GM19023 (cell line): Measurements from ENCODE around the gene SBNO2.

Source experiments
- ATAC-seq: cut with Tn5 transposase; IDR thresholded peaks from one replicate; pipeline ENCODE4 v1.9.1; 2021; ENCODE audit warnings: mild to moderate bottlenecking, moderate library complexity; ENCODE audit not compliant: unreplicated experiment

SBNO2 gene

DNA sequence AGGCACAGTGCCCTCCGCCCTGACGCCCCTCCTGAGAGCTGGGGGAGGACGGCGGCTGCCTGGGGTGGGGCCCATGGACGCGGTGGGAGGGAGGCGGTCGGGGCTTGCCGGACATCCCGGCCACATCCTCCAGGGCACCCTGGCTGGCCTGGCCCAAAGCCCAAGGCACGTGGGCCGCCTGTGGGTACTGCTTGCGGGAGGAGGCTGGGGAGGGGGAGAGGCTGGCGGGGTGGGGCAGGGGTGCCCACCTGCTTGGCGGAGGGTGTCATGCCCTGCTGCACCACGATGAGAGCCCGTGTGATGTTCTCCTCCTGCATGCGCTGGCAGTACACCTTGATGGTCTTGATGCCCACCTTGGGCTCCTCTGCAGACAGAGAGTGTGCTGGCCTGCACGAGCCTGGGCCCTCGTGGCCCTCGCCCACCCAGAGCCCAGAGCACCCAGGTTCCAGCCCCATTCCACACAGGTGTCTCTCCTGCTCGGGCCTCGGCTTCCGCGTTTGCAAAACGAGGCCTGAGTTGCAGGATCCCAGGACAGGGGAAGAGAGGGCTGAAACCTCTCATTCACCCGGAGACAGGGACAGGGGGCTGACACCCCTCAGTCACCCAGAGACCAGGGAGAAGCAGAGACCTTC is 82.4 kb downstream of the SBNO2 start:
- ATAC-seq = no peak

DNA sequence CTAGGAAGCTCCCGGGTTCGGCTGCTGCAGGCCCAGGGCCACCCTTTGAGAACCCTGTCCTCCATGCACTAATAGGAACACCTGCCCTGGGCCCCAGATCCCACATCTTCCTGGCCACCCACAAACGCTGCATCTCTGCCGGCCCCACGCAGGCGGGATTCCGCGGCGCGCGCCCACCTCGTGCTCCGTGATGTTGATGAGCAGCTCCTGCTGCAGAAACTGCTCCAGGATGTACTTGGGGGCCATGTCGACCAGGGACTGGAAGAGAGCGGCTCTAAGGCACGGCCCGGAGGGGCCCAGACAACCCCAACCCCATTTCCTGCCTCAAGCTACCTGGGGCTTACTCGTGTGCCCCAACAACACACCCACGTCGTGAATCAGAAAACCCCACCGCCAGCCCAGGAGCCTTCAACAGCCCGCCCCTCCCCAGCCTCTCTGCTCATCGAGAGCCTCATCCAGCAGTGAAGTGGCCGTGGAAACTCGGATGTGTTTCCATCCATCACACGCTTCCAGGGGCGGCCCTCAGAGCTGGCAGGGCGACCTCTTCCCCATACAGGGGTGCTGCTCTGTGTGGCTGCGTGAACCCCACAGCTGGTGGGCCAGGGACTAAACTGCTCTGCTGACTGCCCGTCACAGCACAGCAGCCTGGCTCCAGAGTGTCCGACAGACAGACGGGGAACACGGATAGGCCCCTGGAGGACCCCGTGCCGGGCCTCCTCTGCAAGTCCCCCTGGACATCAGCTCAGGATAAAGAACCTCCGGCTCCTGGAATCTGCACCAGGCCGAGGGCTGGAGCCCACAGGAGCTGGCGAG is 83.1 kb downstream of the SBNO2 start:
- ATAC-seq = no peak

DNA sequence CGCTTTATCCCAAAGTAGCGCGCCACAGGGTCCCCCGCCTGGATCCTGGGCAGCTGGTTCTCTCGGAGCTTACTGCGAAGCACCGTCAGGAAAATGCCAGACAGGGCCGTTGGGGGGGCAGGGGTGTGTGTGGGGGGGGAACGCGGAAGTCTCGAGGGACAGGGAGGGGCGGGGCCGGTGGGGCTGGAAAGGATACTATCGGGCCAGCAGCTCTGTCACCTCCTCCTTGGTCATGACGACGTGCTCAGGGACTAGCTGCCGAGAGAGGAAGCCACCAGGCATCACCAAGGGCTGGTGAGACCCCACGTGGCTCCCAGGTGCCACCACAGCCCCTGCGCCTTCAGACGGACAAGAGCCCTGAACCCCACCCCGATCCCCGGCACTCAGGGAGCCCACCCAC is 84.2 kb downstream of the SBNO2 start:
- no peak for ATAC-seq

- ATAC-seq = no peak
These were observed 84.8 kb downstream of the SBNO2 start for GRCh38 chr19:1089126-1089771.

- ATAC-seq = no peak
These were observed 85.6 kb downstream of the SBNO2 start for GRCh38 chr19:1088416-1089010.

GRCh38 chr19:1087813-1088415 is 86.2 kb downstream of the SBNO2 start:
- no peak for ATAC-seq

GRCh38 chr19:1086613-1087012 is 87.5 kb downstream of the SBNO2 start:
- ATAC-seq = no peak

GRCh38 chr19:1085676-1086442 is 88.2 kb downstream of the SBNO2 start:
- no peak for ATAC-seq

DNA sequence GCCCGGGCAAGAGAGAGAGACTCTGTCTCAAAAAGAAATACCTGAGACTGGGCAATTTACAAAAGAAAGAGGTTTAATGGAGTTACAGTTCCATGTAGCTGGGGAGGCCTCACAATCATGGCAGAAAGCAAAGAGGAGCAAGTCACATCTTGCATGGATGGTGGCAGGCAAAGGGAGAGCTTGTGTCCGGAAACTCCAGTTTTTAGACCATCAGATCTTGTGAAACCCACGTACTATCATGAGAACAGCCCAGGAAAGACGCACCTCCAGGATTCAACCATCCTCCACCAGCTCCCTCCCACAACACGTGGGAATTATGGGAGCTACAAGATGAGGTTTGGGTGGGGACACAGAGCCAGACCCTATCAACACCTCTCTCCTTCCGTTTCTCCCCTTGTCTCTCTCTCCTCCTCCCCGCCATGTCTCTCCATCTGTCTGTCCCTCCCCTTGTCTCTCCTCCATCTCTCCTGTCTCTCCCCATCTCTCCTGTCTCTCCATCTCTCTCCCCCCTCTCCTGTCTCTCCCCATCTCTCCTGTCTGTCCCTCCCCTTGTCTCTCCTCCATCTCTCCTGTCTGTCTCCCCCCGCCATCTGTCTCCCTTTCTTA is 88.9 kb downstream of the SBNO2 start:
- no peak for ATAC-seq

GRCh38 chr19:1084024-1084868 is 89.8 kb downstream of the SBNO2 start:
- no peak for ATAC-seq

- ATAC-seq = no peak
These were observed 90.9 kb downstream of the SBNO2 start for GRCh38 chr19:1082928-1083816.

GRCh38 chr19:1082165-1082927 is 91.7 kb downstream of the SBNO2 start:
- ATAC-seq = no peak

DNA sequence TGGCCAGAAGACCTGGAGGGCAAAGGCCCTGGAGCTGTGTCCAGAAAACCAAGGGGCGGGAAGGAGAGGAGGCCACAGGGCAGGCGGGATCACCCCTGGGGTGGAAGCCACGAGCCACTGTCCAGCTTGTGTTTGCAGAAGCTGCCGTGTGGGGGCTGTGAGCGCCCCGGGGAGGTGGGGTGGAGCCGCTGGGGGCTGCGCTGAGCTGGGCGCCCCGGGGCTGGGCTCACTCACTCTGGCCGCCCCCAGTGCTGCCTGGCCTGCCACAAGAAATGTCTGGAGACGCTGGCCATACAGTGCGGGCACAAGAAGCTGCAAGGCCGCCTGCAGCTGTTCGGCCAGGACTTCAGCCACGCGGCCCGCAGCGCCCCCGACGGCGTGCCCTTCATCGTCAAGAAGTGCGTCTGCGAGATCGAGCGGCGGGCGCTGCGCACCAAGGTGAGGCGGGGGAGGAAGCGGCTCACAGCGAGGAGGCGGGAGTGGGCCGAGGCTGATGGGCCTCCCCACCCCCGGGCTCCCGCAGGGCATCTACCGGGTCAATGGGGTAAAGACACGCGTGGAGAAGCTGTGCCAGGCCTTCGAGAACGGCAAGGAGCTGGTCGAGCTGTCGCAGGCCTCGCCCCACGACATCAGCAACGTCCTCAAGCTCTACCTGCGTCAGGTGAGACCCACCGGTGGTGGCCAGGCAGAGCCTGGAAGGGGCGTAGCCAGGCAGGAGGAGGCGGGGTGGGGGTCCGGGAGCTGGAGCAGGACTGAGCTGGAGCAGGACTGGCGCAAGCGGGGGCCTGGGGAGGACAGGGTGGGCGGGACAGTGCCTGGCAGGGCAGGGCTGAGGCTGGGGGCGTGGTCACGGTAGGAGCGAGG is 92.5 kb downstream of the SBNO2 start:
- ATAC-seq = no peak

- ATAC-seq = no peak
These were observed 93.5 kb downstream of the SBNO2 start for GRCh38 chr19:1080360-1081161.

DNA sequence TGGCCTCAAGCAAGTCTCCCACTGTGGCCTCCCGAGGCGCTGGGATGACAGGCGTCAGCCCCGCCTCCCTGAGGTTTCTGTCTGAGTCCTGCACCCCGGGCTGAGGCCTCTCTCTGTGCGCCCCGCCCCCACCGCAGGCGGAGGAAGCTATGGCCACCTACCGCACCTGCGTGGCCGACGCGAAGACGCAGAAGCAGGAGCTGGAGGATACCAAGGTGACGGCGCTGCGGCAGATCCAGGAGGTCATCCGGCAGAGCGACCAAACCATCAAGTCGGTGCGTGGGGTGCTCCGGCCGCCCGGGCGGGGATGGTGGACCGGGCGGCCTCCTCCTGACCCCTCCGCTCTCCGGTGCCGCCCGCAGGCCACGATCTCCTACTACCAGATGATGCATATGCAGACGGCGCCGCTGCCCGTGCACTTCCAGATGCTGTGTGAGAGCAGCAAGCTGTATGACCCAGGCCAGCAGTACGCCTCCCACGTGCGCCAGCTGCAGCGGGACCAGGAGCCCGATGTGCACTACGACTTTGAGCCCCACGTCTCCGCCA is 94.4 kb downstream of the SBNO2 start:
- no peak for ATAC-seq
